ENCODE results near the gene WFIKKN1.

GRCh38 chr16:676913-677312 is 46.1 kb downstream of the WFIKKN1 start:
- TF ChIP-seq CTCF (IDR thresholded peaks at IDR 0.05) (no peak), POLR2A (IDR thresholded peaks at IDR 0.05) (no peak)
